HG02588 (cell line): Measurements from ENCODE around the gene KCNA4.
"Not testable (repeated sequence)": the region's sequence is repeated elsewhere in the genome, so short reads cannot be mapped to it uniquely, and the experiment has no call there.

Experiments
- ATAC-seq: cut with Tn5 transposase; IDR thresholded peaks from one replicate; pipeline ENCODE4 v1.9.1; 2021; ENCODE audit warnings: mild to moderate bottlenecking, moderate library complexity; ENCODE audit not compliant: unreplicated experiment

KCNA4 gene

DNA sequence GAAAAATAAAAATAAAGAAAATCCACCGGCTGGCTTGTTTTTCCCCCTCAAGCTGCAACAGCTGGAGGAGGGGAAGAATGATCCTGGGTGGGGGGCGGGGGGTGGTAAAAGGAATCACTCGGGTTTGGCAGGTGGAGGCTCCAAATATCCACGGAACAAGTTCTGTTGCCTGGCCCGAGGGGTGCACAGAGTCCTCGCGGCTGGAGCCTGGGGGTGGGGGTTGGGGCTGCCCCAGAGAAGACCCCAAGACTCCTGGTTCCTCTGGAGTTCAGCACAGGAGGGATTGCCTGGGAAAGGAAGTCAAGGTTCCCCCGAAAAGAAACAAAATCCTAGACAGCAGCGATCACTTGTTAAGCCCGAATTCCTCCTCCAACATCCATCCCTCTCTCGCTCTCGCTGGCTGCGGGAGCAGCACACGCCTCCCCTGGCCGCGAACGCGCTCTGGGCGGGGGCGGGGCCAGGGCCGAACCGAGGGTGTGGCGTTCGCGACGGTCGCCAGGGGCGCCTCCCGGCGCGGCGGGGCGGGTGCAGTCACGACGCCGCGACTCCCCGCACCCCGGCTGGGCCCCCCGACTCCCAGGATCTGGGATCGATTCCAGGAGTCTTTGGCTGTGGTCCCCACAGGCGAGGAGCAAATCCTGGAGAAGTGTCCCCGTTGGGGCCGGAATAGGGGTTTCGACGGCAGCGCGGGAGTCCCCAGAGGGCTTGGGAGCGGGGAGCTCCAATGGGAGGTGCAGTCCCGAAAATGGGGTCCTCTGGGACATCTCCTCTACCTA lies at the start of gene KCNA4:
Gene KCNA4, minus strand, starts transcription at position 443 of the 776 bp plus-strand sequence. CDS start 4,352 bp downstream, outside the sequence.
- no peak for ATAC-seq

DNA sequence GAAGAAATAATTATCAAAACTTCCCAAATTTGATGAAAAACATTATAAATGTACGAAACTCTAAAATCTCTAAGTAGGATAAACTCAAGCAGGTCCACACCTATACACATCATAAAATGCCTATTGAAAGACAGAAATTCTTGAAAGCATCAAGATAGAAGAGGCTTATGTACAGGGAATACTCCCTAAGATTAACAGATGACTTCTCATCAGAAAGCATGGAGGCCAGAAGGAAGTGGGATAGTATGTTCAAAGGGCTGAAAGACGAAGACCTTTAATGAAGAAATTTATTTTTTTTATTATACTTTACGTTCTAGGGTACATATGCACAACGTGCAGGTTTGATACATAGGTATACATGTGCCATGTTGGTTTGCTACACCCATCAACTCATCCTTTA lies 45.3 kb upstream of the KCNA4 start:
- ATAC-seq = no peak

DNA sequence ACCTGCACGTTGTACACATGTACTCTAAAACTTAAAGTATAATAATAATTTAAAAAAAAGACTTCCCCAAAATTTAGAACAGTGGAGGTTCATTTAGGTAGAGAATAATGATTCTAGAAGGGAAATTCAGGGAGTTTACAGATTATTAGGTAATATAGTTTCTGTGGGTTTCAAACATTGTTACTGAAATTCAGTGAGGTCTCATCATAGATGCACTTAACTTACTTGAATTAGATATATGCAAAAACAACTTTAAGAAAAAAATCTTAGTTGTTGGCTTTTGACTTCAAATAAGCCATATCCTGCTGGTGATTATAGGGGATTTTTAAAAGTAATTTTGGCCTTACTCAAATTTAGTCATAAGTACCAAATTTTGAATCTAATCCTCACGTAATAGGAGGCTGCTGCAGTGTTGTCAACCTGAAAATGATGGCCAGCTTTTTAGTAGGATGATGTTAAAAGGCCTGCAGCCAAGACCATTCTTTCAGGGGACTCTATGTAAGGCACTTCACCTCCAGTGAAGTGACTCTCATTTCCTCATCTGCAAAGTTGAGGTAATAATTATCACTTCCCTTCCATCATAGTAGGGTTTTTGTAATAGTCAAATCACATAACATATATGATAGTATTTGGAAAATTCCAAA lies 42.5 kb upstream of the KCNA4 start:
- no peak for ATAC-seq

DNA sequence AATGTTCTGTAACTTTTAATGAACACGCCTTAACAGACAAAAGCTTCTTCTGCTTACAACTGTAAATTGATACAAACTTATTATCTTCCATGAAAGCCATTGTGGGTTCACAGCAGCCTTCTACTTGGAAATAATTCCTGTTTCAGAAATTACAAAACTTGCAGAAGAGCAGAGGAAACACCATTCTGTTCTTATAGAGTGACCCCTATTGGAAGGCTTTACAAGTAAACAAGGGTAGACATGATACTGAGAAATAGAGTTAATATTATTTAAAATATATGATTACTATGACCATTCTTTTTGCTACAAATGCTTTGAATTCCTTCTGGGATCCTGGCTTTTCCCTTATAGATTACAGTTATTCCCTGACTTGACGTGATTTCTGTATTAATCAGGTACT lies 32.4 kb upstream of the KCNA4 start:
- no peak for ATAC-seq

DNA sequence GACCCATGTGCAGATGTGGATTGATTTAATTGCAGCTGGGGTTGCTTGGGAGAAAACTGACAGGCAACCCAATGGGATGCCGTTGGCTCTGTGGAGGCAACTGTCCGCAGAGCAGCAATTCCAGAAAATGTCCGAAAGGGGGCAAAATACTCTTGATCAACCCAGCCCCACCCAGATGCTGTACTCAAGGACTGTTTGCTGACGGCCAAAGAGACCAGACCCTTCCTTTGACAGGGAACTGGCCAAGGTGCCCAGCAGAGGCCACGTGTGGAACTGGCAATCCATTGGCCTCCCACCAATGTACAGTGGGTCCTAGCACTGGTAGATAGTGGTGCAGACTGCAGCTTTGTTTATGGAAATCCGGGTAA lies 29.7 kb upstream of the KCNA4 start:
- no peak for ATAC-seq

DNA sequence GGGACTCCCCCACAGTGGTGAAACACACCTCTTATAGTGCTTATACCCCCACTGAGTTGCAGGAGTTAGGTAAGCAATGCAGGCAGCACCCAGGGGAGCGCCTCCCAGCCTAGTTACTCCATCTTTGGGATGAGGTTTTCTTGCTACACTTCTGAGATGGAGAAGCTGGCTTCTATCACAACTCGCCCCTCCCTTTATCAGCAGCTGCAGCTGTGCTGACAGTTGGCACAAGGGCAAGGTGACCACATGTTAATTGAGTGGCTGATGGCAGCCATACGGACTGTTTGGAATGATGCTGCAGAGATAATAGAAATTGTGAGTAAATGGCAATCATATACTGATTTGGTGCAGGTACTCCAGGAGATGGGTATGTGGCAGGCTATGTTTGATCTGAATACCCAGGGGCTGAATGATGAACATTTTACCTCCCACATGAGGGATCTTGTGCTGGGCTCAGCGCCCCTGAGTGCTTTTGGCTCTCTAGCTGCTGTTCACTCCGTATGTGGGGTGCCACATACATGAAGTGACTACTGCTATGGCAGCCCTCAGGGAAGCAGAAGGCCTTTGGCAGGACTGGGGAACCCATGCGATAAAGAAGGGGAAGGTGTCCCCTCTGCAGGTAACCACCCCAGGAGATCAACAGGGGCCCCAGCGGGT lies 29.2 kb upstream of the KCNA4 start:
- no peak for ATAC-seq

DNA sequence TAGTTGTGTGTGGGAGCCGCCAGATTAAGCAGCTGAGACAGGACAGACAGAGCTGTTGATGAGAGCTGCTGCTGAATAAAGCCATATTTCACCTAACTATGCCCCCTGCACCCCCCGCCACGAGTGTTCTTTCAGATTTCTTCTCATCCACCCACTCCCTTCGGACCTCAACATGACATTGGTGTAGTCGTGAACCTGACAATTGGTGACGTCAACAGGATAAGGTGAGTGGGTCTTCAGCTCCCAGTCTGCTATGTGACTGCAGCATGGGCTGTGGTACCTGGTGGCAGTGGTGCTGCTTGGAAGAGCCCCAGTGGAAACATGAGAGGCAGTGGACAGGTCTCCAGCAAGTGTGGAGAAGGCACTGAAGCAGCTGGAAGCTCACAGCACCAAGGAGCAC lies 28.3 kb upstream of the KCNA4 start:
- ATAC-seq = no peak

DNA sequence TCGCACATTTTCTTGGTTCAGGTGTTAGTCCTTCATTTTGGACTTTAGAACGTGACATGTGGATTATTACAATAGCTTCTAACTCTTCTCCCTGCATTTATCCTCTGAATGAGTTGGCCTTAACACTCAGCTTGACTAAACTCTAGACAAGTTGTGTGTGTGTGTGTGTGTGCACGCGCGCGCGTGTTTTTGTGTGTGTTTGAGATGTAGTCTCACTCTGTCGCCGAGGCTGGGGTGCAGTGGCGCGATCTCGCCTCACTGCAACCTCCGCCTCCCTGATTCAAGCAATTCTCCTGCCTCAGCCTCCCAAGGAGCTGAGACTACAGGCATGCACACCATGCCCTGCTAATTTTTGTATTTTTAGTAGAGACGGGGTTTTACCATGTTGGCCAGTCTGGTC lies 24.3 kb upstream of the KCNA4 start:
- ATAC-seq = no peak

DNA sequence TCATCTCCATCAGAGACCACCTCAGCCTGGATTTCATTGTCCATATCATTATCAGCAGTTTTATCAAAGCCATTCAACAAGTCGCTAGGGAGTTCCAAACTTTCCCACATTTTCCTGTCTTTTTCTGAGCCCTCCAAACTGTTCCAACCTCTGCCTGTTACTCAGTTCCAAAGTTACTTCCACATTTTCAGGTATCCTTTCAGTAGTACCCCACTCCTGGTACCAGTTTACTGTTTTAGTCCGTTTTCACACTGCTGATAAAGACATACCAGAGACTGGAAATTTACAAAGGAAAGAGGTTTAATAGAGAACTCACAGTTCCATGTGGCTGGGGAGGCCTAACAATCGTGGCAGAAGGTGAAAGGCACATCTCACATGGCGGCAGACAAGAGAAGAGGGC lies 17.9 kb upstream of the KCNA4 start:
- not testable (repeated sequence) for ATAC-seq

DNA sequence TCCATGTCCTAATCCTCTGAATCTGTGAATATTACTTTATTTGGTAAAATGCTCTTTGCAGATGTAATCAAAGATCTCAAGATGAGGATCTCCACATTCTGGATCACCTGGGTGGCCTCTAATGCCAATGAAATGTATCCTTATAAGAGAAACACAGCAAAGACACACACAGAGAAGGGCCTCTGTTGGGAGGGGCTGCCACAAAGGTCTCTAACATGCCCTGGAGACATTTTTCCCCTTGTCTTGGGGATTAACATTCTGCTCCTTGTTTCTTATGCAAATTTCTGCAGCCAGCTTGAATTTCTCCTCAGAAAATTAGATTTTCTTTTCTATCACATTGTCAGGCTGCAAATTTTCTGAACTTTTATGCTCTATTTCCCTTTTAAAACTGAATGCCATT lies 17.3 kb upstream of the KCNA4 start:
- not testable (repeated sequence) for ATAC-seq

DNA sequence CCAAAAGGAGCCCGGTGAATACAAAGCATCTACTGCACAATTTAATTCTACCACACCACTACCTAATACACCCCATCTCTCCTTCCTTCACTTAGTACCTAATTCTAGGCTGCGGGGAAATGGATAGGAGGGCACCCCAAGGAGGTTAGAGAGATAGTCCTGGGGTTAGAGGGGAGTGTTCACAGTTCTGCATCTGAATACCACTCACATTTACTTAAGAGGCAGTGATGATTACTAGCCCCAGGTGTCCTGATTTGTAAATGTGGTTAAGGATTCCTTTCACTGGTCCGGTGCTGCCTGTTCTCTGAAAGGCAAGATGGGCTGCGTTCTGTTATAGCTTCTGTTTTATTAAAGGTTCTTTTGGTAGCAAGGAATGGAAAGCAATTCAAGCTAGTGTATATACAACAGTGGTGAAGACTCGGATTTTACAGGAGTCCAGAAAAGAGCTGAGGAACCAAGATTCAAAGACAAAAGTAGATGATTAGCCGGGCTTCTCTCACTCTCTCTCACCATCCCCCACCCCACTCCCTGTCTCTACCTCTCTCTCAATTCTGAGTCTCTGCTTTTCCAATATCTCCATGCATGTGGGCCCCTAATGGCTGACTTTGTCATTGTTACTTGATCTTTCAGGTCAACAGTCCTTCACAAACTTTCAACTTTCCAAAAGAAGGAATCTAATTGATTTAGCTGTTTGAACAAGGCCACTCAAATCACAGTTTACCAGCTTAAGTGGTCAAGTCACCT lies 8.7 kb upstream of the KCNA4 start:
- no peak for ATAC-seq

DNA sequence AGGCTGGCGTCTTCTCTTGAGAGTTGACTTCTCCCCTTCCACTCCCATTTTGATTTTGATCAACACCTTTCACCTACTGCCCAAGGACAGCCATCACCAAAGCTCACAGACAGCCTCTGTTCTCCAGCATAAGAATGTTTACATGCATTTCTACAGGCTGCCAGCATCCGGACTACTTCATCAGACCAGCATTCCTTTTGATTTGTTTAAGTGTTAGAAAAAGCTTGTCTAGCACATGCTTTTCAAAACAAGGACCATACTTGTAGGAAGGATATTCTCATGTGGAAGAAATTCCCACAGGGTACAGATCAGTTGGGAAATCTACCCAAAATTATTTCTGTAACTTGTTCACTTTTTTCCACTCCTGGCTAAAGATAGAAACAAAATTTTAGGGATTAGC lies 6.2 kb upstream of the KCNA4 start:
- ATAC-seq = no peak

DNA sequence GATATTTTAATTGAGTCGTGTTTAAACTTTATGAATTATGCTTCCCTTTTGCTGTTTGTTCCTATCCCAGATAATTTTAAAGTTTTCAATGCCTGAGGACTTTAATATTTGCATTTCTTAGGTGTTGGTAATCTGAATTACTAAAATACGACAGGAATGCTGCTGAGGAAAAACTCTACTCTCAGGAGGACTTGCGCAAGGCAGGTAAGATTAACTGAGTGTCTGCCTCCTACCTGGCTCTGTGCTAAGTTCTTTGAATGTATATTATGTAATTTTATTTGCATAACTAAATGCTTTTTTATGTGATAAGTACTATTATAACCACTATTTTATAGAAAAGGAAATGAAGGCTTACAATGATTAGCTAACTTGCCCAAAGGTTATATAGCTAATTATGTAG lies 2.7 kb upstream of the KCNA4 start:
- no peak for ATAC-seq

DNA sequence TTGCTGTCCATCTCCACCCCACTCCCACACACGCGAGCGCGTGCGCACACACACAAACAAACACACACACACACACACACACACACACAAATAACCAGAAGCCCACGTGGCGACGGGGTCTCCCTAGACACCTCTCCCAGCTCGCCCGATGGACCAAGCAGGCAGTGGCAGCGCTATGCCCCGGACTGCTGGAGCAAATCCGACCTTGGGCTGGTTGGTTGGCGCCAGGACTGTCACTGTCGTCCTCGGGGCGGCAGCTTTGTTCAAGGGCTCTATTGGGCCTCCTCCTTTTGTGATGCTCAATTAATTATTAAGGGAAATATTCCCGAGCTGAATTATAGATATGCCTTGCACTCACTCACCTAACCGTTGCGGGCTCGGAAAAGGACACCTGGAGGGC lies 1.7 kb upstream of the KCNA4 start:
- no peak for ATAC-seq

DNA sequence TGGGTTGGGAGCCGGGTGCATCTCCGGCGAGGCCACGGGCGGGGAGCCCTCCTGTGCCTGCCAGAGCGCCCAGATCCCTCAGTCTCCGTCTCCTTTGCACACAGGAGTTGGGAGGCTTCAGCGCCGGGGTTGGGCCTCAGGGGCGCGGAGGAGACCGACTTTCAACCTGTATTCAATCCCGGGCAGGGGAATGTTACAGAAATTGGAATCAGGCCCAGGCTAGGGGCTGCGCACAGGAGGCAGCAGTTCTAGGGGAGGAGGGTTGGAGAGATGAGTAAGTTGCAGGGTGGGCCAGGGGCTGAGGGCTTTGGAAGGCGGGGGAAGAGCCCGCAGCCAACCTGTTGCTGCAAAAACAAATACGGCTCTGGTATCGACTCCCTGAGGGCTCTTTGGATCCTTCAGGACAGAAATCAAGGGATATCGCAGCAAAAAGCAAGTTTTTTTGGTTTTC lies 640 bp upstream of the KCNA4 start:
- ATAC-seq = no peak

DNA sequence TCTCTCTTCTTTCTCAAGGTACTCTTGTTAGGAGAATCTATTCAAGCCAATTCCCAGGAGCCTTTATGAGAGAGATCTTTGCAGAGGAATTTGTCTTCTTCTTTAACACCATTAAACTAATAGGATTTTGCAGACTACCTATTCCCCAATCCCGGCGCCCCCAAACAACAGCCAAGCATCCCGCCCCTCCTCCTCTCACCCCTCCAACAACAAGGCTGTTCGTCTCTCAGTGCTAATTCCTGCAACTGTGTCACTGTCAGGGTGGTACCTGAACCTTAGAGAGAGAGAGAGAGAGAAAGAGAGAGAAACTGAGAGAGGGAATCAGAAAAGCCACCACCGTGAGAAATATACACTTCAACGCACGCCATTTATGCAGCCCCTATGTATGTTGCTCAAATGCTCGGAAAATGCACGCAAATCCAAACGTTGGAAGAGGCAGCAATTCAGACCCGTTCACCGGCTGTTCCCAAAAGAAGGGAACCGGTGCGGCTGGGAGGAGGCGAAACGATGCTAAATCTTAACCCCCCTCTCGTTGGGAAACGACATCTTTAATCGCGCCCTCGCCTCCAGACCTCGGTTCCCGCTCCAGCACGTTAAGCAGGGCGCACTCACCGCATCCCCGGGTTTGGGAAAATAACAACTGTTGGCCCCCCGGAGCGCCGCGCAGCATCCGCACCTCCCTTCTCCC lies 961 bp downstream of the KCNA4 start:
- ATAC-seq = no peak

DNA sequence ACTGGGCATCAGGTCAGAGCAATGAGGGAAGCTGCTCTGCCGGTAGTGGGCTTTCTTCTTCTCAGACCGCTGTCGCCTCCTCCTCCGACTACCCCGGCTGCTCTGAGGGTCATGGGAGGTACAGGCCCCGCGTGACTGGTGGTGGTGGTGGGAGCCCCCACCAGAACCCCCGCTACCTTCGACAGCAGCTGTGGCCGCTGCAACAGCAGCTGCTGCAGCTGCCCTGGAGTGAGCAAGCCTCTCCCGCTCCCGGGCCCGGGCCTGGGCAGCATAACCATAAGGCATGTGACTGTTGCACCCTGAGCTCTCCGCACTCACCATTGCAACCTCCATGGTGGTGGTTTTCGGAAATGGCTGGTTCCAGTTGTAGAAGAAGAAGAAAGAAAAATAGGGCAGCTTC lies 4.5 kb downstream of the KCNA4 start:
- ATAC-seq = no peak

DNA sequence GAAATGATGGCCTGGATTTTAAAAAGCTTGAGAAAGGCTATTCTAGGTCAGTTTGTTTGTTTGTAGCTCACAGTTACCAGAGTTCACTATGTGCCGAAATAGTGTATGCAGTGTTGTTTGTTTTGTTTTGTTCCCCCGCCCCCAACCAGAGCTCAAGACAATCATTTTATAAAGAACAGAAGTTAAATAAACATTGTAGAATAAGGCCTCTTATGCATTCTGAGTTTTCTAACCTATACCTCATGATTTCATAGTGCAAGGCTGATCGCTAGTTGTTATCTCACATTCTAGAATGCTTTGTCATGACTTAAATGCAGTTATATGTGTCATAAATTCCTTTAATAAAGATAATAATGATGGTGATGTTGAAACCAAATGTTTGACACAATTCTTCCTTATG lies 7.8 kb downstream of the KCNA4 start:
- ATAC-seq = no peak

DNA sequence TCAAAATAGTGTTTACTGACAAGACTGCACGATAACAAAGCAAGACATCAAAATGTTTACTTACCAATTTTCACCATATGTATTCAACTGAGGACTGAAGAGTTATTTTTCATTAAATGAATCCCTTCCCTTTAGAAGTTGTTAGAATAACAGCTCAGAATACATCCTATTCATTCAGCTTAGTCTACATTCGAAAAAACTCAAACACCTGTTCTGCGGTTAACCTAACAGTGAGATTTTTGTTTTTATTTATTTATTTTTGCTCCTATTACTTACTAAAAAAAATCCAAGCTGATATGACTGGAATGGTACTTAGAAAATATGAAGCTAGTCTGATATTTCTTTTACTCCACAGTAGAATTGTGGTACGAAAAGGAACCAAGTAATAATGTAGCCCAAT lies 10.0 kb downstream of the KCNA4 start:
- no peak for ATAC-seq

DNA sequence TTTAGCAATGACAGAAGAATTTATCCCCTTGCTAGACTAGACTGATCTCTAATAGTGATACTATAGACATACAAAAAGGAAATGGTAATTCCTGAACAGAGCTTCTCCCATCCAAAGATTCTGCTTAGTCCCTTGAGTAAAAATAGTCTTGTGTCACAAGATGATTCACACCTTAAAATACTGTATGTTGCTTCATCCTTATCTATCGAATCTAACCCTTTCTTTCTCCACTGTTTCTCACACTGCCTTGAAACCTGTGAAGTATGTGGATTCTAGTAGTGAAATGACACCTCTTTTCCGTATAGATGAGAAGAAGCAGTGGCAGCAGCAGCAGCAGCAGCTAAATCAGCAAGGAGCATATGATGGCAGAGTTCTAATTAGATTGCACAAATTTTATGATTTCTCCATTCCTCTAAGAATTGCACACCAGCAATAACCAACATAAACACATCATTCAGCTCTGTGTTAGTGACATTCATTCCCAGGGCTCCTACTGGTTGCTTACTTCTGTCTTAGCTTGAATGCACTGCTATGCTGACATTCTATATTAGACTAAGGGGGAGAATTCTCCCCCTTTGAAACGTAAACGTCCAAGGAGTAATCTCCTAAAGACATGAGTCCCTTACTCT lies 14.6 kb downstream of the KCNA4 start:
- ATAC-seq = no peak
